ENCODE measurements around the gene MADD.
A peak's percentile ranks its signal among the peaks of the same experiment; 100 is the strongest.

Gene MADD

DNA sequence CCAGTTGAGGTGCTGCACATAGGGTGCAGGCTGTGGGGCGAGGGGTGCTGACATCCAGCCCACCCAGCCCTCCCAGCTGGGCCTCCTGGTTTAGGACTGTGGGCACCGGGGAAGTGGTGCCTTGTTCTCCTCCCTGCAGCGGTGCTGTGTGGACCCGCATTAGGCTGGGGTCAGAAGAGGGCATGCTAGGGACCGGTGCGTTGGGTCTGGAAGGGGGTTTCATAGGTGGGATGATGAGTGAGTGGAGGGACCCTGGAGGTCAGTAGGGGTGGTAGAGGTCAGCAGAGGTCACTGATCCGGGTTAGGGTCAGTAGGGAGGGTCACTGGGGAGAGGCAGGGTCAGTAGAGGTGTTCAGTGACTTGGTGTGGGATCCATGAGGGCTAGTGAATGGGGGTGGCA is 89.2 kb downstream of the MADD start:
- Mint-ChIP-seq H3K36me3 (ENCODE audit: low read depth) (no peaks in the 10 kb centered on the region), H3K27me3 (ENCODE audit: low read depth, poor library complexity) (no peaks in the 10 kb centered on the region), H3K4me3 (no peak overlapping the region), H3K9me3 (no peaks in the 10 kb centered on the region), H3K27ac (no peak overlapping the region), H3K4me1 (peaks cover 11% of the 10 kb centered on the region)
- DNase-seq, result no peak
- TF ChIP-seq, protein P1, sequence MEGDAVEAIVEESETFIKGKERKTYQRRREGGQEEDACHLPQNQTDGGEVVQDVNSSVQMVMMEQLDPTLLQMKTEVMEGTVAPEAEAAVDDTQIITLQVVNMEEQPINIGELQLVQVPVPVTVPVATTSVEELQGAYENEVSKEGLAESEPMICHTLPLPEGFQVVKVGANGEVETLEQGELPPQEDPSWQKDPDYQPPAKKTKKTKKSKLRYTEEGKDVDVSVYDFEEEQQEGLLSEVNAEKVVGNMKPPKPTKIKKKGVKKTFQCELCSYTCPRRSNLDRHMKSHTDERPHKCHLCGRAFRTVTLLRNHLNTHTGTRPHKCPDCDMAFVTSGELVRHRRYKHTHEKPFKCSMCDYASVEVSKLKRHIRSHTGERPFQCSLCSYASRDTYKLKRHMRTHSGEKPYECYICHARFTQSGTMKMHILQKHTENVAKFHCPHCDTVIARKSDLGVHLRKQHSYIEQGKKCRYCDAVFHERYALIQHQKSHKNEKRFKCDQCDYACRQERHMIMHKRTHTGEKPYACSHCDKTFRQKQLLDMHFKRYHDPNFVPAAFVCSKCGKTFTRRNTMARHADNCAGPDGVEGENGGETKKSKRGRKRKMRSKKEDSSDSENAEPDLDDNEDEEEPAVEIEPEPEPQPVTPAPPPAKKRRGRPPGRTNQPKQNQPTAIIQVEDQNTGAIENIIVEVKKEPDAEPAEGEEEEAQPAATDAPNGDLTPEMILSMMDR (IDR thresholded peaks at IDR 0.05), result no peak

DNA sequence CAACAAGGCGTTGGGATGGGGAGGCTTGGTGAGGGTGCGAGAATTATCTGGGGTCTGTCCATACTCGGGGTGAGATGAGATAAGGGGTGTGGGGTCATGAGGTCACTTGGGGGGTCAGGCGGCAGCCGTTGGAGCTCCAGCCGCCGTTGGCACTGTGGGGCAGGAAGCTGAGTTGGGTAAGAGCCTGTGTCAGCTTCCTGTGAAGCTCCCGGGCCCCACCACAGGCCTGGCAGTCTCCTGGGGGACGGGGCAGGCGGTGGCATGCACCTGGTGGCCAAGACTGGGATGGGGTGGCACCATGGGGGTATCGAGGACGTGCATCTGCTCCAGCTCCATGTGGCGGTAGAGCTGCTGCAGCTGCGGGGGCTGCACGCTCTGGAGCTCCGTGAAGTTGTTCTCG is 89.7 kb downstream of the MADD start:
- DNase-seq, result no peak
- no peak overlapping the region for H3K27ac Mint-ChIP-seq

GRCh38 chr11:47360341-47360740 is 90.4 kb downstream of the MADD start:
- no peak overlapping the region for H3K4me3 Mint-ChIP-seq
- H3K27ac Mint-ChIP-seq, result no peak overlapping the region
- peaks cover 6% of the 10 kb centered on the region for H3K4me1 Mint-ChIP-seq
- DNase-seq, result no peak
- TF ChIP-seq, protein P1 (IDR thresholded peaks at IDR 0.05), result no peak
- no peaks in the 10 kb centered on the region for H3K36me3 Mint-ChIP-seq (ENCODE audit: low read depth)
- no peaks in the 10 kb centered on the region for H3K9me3 Mint-ChIP-seq
- no peaks in the 10 kb centered on the region for H3K27me3 Mint-ChIP-seq (ENCODE audit: low read depth, poor library complexity)

More for the DNA sequence above, 89.7 kb downstream of the MADD start:
- H3K27me3 Mint-ChIP-seq (ENCODE audit: low read depth, poor library complexity), result no peaks in the 10 kb centered on the region
- TF ChIP-seq, protein P1 (IDR thresholded peaks at IDR 0.05), result no peak
- H3K4me3 Mint-ChIP-seq, result no peak overlapping the region
- H3K9me3 Mint-ChIP-seq, result no peaks in the 10 kb centered on the region
- no peaks in the 10 kb centered on the region for H3K36me3 Mint-ChIP-seq (ENCODE audit: low read depth)
- H3K4me1 Mint-ChIP-seq, result peaks cover 8% of the 10 kb centered on the region

GRCh38 chr11:47361419-47361818 is 91.5 kb downstream of the MADD start:
- Mint-ChIP-seq H3K36me3 (ENCODE audit: low read depth) (no peaks in the 10 kb centered on the region), H3K4me1 (peaks cover 6% of the 10 kb centered on the region), H3K27me3 (ENCODE audit: low read depth, poor library complexity) (peaks cover 4% of the 10 kb centered on the region), H3K9me3 (no peaks in the 10 kb centered on the region), H3K27ac (peak overlapping the region; percentile 31), H3K4me3 (no peak overlapping the region)
- no peak for DNase-seq
- TF ChIP-seq, protein P1 (IDR thresholded peaks at IDR 0.05), result no peak

DNA sequence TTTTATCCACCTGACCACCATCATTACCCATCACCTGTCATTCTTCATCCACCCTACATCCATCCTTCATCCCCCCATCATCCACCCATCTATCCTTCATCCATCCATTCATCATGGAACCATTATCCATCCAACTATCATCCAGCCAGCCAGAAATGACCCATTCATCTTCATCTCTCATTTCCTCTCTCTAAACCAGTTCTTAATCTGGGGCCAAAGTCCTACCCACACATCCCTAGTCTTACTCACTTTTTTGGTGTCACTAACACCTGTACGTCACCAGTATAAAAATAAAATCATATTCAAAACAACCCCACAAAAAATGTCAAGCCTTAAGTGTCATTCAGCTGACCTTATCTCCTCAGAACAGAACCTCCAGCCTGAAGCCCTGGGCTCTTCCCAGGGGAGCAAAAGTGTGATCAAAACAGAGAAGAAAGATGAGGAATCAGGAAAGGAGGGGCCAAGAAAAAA is 96.1 kb downstream of the MADD start:
- TF ChIP-seq, protein P1 (IDR thresholded peaks at IDR 0.05), result no peak
- no peak overlapping the region for H3K27ac Mint-ChIP-seq
- no peak for DNase-seq
- no peaks in the 10 kb centered on the region for H3K36me3 Mint-ChIP-seq (ENCODE audit: low read depth)
- no peak overlapping the region for H3K4me3 Mint-ChIP-seq
- H3K4me1 Mint-ChIP-seq, result no peaks in the 10 kb centered on the region
- H3K27me3 Mint-ChIP-seq (ENCODE audit: low read depth, poor library complexity), result peaks cover 22% of the 10 kb centered on the region
- H3K9me3 Mint-ChIP-seq, result peaks cover 4% of the 10 kb centered on the region

DNA sequence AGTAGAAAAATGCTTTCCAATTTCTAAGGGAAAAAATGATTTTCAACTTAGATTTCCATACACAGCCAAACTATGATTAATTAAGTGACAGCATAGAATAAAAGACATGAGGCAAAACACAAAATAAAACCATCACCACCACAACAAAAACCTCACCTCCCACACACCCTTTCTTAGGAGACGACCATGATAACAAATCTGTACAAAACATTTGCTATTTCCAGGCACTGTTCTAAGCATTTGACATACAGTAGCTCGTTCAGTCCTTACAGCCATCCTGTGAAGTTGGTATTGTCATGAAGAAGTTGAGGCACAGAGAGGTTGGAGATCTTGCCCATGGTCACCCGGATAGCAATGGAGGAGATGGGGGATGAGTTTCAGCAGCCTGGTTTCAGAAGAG is 99.7 kb downstream of the MADD start:
- no peak overlapping the region for H3K27ac Mint-ChIP-seq
- no peak for DNase-seq
- peaks cover 4% of the 10 kb centered on the region for H3K9me3 Mint-ChIP-seq
- H3K27me3 Mint-ChIP-seq (ENCODE audit: low read depth, poor library complexity), result peaks cover 22% of the 10 kb centered on the region
- H3K36me3 Mint-ChIP-seq (ENCODE audit: low read depth), result no peaks in the 10 kb centered on the region
- H3K4me3 Mint-ChIP-seq, result no peak overlapping the region
- H3K4me1 Mint-ChIP-seq, result peaks cover 8% of the 10 kb centered on the region
- TF ChIP-seq, protein P1 (IDR thresholded peaks at IDR 0.05), result no peak

Measured in nephron progenitor cell (in vitro differentiated cells).